Activated CD8-positive, alpha-beta memory T cell treated with anti-CD3 and anti-CD28 coated beads for 48 hours (primary cell): ENCODE measurements around the gene OBI1.

ENCODE experiments used
- DNase-seq, 3 experiments: peaks; one replicate each; pipeline ENCODE4 v3.0.0-alpha.2; 2020; ENCODE audit warnings: low read depth in 2 of 3, low spot score in 2 of 3

Gene OBI1, protein sequence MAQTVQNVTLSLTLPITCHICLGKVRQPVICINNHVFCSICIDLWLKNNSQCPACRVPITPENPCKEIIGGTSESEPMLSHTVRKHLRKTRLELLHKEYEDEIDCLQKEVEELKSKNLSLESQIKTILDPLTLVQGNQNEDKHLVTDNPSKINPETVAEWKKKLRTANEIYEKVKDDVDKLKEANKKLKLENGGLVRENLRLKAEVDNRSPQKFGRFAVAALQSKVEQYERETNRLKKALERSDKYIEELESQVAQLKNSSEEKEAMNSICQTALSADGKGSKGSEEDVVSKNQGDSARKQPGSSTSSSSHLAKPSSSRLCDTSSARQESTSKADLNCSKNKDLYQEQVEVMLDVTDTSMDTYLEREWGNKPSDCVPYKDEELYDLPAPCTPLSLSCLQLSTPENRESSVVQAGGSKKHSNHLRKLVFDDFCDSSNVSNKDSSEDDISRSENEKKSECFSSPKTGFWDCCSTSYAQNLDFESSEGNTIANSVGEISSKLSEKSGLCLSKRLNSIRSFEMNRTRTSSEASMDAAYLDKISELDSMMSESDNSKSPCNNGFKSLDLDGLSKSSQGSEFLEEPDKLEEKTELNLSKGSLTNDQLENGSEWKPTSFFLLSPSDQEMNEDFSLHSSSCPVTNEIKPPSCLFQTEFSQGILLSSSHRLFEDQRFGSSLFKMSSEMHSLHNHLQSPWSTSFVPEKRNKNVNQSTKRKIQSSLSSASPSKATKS

GRCh38 chr13:78658630-78659449 lies at the start of gene OBI1:
Gene OBI1 (minus strand): TSS chr13:78659155. CDS start chr13:78659120, 35 bp downstream.
- peak; percentile 67 to 79 (median 74) for DNase-seq

GRCh38 chr13:78701383-78701782 lies 42.4 kb upstream of the OBI1 start:
- no peak for DNase-seq

- DNase-seq: no peak
Measured at GRCh38 chr13:78700121-78700910, 41.4 kb upstream of the OBI1 start.

GRCh38 chr13:78689011-78689410 lies 30.1 kb upstream of the OBI1 start:
- DNase-seq: no peak

DNA sequence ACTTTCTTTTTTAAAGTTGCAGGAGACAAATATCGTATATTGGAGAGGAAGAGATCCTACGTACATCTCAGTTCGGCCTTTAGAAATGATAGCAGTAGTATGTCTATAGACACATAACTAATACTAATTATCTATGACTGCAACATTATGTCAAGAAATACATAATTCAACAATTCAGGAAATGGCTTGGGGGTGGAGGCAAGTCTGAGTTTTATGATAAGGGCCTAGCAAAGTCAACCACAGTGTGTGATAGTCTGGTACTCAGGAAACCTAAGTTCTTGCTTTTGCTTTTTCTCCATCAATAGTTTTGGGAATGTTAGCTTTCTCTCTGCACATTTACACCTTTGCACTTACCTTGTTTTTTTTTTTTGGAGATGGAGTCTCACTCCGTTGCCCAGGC lies 27.5 kb upstream of the OBI1 start:
- DNase-seq: no peak

DNA sequence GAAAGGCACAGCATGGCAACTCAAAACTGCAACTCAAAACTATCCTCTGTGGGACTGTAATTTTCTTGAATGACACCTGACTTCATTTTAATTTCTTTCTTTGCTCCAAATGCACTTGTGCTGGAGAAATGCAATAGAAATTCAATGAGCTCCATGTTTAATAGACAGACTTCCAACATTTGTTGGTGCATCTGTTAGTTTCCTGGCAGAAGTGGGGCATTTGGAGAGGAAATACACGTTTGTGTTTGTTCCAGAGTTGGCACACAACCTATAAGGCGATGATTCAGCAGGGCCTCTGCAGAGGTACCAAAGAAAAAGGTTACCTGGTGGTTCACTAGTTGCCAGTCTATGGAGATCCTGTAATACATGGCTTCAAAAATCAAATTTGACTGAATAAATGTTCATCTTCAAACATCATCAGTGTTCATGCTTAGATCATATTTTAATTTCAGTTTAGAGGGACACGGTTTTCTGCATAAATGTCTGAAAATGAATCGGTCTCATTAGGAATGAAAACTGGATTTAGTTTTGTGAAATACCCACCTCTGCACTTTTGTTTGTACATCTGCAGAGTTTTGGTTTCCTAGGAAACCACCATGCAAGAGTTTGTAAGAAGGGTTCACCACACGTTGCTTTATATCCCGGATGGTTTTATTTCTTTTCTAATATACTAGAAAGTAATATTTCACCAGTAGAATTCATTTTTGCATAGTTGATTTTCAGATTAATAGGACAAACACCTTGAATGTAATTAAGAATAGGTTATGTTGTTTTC lies 21.8 kb upstream of the OBI1 start:
- no peak for DNase-seq

GRCh38 chr13:78680115-78680561 lies 21.2 kb upstream of the OBI1 start:
- DNase-seq: no peak

DNA sequence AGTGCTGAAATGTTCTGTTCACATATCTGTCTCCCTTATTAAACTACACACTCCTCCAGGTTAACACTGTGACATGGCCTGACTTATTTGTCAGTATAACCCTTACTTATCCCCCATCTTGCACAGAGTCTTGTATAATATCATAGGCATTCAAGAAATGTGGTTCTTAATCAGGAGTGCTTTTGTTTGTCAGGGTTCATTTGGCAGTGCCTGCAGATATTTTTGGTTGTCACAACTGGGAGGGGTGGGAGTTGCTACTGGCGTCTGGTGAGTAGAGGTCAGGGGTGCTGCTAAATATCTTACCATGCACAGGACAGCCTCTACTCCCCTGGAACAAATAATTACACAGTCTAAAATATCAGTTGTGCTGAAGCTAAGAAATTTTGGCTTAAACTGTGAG lies 20.4 kb upstream of the OBI1 start:
- DNase-seq: no peak

GRCh38 chr13:78675112-78675511 lies 16.2 kb upstream of the OBI1 start:
- no peak for DNase-seq

DNA sequence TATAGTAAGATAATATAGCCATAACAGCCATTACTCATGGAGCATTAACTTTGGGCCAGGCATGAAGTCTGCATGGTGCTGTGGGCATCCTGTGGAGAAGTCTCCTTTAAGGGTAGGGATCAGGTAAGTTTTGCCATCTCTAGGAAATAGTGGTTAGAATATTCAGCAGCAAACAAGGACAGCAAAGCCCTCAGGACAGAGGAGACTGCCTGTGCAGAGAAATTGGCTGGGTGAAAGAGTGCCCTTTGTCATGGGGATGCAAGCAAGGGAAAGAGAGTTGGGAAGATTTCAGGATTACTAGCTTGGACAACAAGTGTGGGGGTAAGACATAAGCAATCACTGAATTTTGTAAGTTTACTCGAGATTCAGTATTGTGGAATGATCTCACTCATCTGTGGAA lies 15.7 kb upstream of the OBI1 start:
- DNase-seq: no peak

DNA sequence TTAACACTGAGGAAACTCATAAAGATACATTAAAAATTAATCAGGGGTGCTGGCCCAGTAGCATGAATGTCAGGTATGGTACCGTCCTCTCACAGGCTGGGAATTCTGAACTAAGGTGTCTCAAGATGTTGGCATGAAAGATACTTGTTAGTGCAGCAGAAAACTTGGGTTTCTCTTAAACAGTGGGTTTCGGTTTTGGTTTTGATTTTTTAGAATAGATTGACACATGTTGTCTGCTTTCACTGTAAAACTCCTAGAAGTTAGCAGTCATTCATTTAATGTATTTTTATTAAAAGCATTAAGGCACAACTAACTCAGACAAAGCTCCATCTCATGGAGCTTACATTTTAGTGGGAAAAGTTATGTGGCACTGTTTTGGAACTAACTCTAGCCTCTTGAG lies 3.5 kb upstream of the OBI1 start:
- no peak for DNase-seq

DNA sequence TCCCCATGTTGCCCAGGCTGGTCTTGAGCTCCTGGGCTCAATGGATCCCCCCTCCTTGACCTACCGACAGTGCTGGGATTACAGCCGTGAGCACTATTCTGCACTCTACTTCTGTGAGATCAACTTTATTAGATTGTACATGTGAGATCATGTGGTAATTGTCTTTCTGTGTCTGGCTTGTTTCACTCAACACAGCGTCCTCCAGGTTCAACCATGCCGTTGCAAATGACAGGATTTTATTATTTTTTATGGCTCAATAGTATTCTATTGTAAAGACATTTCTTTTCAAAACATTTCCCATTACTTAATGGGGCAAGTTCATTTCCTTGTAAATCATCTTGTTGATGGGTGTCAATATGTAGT lies 1.5 kb upstream of the OBI1 start:
- no peak for DNase-seq

- DNase-seq: peak in 1 of 3 experiments; percentile 3
Measured at GRCh38 chr13:78659732-78660494, 958 bp upstream of the OBI1 start.

GRCh38 chr13:78659450-78659730 lies 435 bp upstream of the OBI1 start:
- no peak for DNase-seq

DNA sequence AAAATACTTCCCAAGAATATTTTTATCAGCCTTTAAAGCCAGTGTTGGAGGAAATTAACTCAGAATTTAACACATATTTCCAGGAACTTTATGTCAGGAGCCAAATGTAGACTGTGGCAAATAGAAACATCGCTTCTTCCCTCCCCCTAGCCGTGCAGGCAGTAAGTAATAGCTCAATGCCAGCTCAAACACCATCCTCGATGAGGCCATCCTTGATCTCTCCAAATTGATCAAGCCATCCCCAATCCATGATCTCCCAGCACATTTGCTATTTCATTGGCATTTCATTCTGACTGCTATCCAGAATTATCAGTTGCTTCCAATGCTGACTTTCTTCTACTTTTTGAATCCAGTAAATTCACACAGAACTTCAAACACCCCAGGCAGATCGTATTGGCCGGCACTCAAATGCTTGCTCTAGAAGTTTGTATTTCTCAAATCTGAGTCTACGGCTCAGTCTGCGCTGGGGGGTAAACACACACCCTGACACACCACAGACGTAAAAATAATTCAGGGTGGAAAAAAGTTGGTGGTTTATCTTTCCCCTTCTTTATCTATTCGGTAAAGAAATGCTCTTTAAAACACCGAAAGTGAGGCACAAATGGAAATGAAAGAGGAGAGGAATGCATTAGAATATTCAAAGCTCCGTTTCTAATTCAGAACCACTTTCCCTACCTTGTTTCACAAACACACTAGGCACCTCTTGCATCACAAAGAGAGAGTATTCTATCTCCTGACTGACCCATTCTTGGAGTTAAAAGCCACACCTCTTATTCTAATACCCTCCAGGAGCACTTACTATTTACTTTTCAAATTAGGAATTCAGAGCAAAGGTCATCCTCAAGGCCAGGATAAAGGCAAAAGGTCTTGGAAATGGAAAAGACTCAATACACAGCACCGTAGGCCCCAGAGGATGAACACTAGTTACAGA lies 991 bp downstream of the OBI1 start:
- no peak for DNase-seq

DNA sequence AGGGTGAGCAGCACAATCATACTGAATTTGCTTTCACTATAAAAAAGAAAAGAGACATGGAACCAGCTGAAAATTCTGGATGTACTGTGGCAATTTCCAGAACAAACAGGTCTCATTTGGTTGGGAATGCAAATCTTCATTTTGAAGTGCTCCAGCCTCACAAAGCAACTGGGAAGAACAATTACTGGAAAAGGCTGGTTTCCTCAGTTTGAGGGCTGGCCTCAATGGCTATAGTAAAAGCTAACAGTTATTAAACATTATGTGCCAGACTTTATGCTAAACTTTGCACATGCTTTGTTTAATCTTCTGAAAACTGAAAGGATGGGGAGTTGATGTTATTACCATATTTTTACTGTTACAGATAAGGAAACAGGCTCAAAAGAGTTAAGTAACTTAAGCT lies 3.0 kb downstream of the OBI1 start:
- no peak for DNase-seq

DNA sequence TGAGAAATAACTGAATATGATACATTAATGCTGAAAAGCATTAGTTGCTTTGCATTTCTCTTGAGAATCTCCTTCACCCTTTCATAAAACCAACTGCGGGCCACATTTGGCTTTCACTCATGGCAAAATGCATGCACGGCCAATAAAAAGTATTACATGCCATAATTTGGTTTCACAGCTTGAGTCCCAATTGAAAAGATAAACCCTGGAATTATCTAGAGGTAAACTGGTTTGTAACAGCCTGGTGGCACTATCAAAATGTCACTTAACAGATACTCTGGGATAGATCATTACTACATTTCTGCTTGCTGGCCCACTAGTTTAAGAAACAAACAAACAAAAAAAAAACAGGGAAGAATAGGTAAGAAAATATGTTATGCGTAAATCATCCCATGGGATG lies 3.9 kb downstream of the OBI1 start:
- DNase-seq: no peak

DNA sequence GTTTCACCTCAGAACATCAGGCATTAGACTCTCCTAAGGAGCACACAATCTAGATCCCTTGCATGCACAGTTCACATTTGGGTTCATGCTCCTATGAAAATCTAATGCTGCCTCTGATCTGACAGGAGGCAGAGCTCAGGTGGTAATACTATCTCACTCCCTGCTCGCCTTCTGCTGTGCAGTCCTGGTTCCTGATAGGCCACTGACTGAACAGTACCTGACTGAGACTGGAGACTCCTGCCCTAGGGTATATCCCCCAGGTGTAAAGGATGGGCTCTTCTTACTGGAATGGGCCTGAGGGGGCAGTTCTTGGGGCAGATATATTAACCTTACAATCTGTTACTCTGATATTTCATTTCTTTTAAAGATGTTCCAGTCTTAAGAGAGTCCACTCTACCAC lies 6.3 kb downstream of the OBI1 start:
- DNase-seq: no peak

DNA sequence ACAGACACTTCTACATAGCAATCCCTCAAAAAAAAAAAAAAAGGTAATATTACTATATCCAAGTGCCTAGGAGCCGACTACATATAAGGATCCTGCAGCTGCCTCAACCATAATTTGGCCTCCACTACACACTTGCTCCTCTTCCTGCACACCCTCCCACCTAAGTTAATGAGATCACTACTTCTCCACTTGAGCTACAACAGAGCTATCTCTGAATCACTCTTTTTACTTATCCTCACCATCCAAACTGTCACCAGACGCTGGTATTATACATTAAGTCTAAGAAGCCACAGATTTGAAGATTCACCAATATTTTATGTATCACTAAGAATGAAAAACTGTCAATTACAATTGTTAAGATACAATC lies 8.3 kb downstream of the OBI1 start:
- no peak for DNase-seq
